HG03520 (cell line): Measurements from ENCODE around the gene DHX9.

ENCODE experiments used
- ATAC-seq: cut with Tn5 transposase; IDR thresholded peaks from one replicate; pipeline ENCODE4 v1.9.1; 2021; ENCODE audit warnings: mild to moderate bottlenecking, moderate library complexity; ENCODE audit not compliant: unreplicated experiment

Gene DHX9

DNA sequence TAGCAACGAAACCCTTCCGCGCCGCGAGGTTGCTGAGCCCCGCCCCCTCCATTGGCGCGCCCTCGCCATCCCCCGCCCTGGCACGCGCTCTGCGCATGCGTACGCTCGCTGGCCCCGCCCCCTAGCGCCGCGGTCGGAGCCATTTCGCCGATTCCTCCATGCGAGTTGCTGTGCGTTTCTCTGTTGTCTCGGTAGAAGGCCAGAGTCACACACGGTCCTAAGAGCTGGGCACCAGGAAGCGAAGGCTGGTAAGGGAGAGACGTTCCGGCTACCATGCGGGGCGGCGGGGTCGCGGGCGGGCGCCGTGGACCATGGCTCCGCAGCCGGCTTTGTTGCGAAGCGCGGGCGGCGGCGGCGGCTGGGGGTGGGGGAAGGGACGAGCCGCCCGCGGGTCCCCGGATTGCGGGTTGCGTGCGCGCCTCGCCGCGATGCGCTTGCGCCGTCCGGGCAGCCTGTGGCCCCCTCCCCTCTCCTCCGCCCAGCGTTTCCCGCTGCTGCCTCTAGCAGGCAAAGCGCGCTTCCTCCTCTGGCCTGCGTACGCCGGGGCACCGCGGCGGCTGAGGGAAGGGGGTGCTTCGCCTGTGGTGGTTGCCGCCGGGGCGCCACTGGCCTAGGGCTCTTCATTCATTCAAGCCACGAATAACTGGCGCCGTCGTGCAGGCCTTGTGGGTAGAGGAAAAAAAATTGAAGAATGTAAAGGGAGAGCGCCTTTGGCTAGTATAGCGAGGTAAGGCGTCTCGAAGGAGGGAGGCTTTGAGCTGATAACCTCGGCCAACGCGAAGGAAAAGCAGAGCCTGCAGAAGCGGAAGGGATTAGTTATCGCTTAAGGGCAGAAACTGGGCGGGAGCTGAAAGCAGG lies at the start of gene DHX9:
DHX9 (plus strand) TSS at position 139 of the 858 bp plus-strand sequence. CDS start 3,220 bp downstream, outside the sequence.
- peak; percentile 79 for ATAC-seq

GRCh38 chr1:182791281-182792179 lies 47.6 kb upstream of the DHX9 start:
- no peak for ATAC-seq

DNA sequence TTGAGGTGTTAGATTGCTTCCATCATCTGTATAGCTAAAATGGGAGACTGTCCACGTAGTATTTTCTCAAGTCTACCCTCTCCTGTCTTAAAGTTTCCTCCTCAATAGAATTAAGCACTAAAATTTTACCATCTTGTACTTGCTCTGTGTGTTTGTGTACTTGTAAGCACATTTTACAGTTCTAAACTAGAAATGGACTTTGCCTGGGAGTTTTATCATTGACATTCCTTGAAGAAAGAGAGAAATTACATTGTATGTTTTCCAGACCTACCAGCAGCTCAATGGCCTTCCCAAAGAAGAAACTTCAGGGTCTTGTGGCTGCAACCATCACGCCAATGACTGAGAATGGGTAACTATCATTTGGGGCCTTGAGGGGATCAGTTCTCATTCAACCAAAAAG lies 45.1 kb upstream of the DHX9 start:
- ATAC-seq = no peak

- no peak for ATAC-seq
Observed at GRCh38 chr1:182794676-182795201, 44.4 kb upstream of the DHX9 start.

GRCh38 chr1:182795563-182796228 lies 43.5 kb upstream of the DHX9 start:
- no peak for ATAC-seq

GRCh38 chr1:182802006-182802803 lies 36.9 kb upstream of the DHX9 start:
- no peak for ATAC-seq

GRCh38 chr1:182803846-182804245 lies 35.3 kb upstream of the DHX9 start:
- no peak for ATAC-seq

DNA sequence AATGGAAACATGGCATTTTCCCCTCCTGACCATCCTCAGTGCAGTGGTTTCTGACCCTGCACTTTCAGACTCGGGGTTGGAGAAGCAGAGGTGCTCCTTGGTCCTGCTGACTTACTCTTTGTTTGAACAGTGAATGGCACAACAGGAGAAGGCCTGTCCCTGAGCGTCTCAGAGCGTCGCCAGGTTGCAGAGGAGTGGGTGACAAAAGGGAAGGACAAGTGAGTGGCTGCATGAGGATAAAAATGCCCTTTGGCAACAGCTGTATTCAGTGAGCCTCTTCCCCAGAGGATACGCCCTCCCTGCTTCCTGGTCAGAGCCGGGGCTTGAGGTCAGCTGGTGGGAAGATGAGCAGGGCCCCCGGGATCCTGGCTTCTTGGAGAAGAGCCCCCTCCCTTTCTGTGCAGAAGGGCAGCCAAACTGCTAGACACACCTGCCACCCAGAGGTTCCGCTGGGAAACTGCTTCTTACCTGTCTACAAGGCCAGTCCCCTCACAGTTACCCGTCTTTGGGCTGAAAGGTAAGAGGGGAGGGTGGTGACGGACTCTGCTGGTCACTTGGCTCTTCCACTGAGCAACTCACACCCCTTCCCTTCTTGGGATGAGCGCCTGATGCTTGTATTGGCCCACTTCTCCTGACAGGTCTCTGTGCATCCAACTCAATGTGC lies 33.0 kb upstream of the DHX9 start:
- ATAC-seq = no peak

DNA sequence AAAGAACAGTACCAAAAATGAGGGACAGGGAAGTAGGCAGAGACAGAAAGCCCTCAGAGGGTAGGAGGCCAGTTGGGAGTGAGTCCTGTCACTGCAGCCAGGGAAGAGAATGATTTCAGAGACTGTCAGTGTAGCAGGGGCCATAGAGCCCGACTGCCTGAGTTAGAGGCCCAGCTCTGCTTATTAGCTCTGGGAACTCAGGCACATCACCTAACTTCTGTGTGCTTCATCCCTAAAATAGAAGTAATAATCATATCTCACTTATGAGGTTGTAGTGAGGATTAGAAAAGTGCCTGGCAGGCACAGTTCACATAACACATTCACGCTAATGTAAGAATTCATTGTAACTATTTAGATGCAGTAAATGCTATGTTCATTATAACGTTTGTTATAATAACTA lies 31.2 kb upstream of the DHX9 start:
- ATAC-seq = no peak

GRCh38 chr1:182809414-182809957 lies 29.7 kb upstream of the DHX9 start:
- no peak for ATAC-seq

- no peak for ATAC-seq
Observed at GRCh38 chr1:182811975-182812722, 27.0 kb upstream of the DHX9 start.

DNA sequence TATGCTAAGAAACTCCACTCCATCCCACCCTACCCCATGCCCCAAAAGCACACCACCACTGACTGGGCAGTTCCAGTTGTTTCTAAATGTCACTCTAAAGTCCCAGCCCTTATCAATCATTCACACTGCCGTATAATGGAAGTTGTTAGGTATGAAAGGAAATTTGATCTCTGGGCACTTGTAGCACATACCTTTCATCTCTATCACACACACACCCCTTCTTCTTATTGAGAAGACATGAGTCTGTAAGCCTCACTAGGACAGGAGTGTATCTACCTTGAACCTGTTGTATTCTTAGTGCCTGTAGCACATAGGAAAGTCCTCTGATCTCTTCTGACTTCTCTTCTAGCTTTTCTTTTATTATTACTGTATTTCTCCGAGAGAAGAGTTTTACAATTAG lies 22.3 kb upstream of the DHX9 start:
- no peak for ATAC-seq

DNA sequence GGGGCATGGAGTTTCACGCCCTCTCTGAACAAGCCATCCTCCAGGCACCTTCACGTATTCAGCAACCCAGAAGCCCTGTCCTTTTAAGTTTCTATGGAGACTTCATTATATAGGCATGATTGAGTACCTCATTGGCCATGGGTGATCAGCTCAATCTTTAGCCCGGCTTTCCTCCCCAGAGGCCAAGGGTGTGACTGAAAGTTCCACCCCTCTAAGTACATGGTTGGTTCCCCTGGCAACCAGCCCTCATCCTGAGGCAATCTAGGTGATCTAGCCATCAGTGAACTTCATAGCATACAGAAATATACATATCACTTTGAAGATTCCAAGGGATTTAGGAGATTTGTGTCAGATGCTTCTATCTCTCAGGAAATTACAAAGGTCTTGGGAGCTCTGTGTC lies 21.3 kb upstream of the DHX9 start:
- no peak for ATAC-seq

DNA sequence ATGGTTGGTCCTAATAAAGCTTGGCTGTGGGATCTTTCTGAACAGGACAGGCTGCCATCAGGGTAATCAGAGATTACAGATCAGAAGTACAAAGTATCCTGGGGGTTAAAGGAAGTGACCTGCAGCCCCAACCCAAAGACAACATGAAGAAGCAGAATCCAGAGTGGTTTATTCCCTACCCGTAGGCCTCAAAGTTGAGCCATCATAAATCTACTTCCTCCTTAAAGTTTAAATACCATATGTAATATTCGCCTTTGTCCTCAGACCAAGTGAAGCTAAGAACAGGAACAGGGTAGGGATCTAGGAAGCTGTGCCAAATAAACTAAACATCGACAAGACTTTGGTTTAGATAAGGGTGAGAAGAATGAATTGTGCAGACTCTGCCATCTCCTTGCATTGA lies 15.9 kb upstream of the DHX9 start:
- ATAC-seq = no peak

DNA sequence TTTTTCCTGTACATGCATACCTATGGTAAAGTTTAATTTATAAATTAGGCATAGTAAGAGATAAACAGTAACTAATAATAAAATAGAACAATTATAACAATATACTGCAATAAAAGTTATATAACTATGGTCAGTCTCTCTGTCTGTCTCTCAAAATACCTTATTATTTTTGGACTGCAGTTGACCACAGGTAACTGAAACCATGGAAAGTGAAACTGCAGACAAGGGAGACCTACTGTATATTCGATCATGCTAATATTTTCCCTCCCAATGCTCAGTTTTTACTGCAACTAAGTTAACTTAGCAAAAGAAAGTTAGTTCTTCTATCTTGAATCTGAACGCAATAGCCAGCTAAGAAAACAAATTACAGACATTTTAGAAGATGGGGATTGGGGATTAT lies 12.3 kb upstream of the DHX9 start:
- ATAC-seq = no peak

DNA sequence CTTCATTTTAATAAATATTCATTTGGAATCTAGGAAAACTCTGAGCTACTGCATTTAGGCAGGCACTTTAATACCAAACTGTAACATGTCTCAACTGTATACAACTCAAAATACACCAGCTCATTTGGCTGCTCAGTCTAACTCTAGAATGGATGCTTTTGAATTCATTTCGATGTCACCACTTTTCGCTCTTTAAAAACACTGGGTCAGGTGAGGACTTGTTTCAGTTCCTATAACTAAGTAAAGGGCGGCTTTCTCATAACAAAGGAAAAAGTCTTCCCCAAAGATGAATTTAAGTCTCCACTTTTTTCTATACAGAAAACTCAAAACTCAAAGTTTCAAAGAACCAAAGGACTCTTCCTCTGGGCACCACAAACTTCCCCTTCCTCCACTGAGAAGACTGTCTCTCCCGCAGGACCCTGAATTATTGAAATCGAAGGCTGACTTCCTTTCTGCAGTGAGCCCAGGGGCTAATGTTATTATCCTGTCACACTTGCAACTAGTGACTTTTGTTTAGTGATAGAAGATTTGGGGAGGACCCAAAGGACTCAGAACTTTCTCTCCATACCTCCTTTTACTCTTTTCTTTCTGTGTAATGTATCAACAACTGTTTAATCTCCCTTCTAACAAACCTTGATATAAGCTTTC lies 9.7 kb upstream of the DHX9 start:
- ATAC-seq = peak; percentile 53

- no peak for ATAC-seq
Observed at GRCh38 chr1:182833271-182833670, 5.9 kb upstream of the DHX9 start.

DNA sequence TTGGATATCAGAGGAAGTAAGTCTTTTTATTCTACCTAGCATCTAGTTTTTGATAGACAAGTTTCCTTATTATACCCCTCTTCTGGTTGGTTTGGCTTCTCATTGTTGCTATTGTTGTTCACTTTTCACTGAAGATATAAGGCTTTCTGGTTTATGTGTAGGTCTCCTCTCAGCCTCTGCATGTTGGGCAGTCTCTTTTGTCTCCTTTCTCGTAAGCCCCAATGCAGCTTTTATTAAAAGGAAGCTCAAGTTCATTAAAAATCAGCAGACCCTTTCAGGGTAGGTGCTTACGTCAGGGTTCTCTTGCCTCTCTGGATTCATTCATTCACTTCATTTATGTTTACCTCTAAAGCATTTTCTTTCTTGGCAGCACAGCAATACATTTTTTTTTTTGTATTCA lies 4.8 kb upstream of the DHX9 start:
- ATAC-seq = no peak
